GM23248 (cell line): Measurements from ENCODE around the gene KCNQ5. TPM values are rescaled to one million over a fixed set of nuclear protein-coding genes. Genes with fewer than 3 reads are reported as not detected.

Experiments
- DNase-seq: peaks from one replicate; pipeline ENCODE4 v3.0.0-alpha.2; 2015
- H2AFZ ChIP-seq: fragments of 200-600 bp; sonication (generic); 2 replicates; pipeline ENCODE4 v1.6.1; 2016; ENCODE audit warnings: antibody characterized with exemption
- H3F3A ChIP-seq: fragments of 200-600 bp; sonication (generic); 2 replicates; pipeline ENCODE4 v1.6.1; 2016; ENCODE audit warnings: mild to moderate bottlenecking, antibody characterized with exemption, mixed run types; ENCODE audit not compliant: insufficient read depth
- H3K27ac ChIP-seq: fragments of 200-600 bp; sonication (generic); 2 replicates; pipeline ENCODE4 v1.5.1; 2016; ENCODE audit warnings: mild to moderate bottlenecking
- H3K27me3 ChIP-seq: fragments of 200-600 bp; sonication (generic); replicated peaks from 2 replicates; pipeline ENCODE4 v1.6.1; 2016; ENCODE audit warnings: mild to moderate bottlenecking; ENCODE audit not compliant: insufficient read depth
- H3K36me3 ChIP-seq: fragments of 200-600 bp; sonication (generic); 2 replicates; pipeline ENCODE4 v1.6.1; 2016; ENCODE audit warnings: low read depth, mild to moderate bottlenecking
- H3K4me1 ChIP-seq: fragments of 200-600 bp; sonication (generic); 2 replicates; pipeline ENCODE4 v1.6.1; 2016; ENCODE audit warnings: mild to moderate bottlenecking; ENCODE audit not compliant: insufficient read depth
- H3K4me2 ChIP-seq: fragments of 200-600 bp; sonication (generic); one replicate; pipeline ENCODE4 v1.6.1; 2016; ENCODE audit warnings: mild to moderate bottlenecking; ENCODE audit not compliant: unreplicated experiment
- H3K4me3 ChIP-seq: fragments of 200-600 bp; sonication (generic); 2 replicates; pipeline ENCODE4 v1.5.1; 2016; ENCODE audit warnings: mild to moderate bottlenecking
- H3K79me2 ChIP-seq: fragments of 200-600 bp; sonication (generic); 2 replicates; pipeline ENCODE4 v1.6.1; 2016; ENCODE audit warnings: mild to moderate bottlenecking; ENCODE audit not compliant: insufficient read depth
- H3K9ac ChIP-seq: fragments of 200-600 bp; sonication (generic); 2 replicates; pipeline ENCODE4 v1.6.1; 2016; ENCODE audit warnings: mild to moderate bottlenecking
- H3K9me2 ChIP-seq: fragments of 200-600 bp; sonication (generic); 2 replicates; pipeline ENCODE4 v1.6.1; 2016; ENCODE audit warnings: mixed run types, mild to moderate bottlenecking, moderate library complexity; ENCODE audit not compliant: insufficient read depth
- H3K9me3 ChIP-seq: fragments of 200-600 bp; sonication (generic); one replicate; pipeline ENCODE4 v1.6.1; 2017; ENCODE audit warnings: low read depth
- H4K20me1 ChIP-seq: fragments of 200-600 bp; sonication (generic); 2 replicates; pipeline ENCODE4 v1.6.0; 2016; ENCODE audit not compliant: insufficient read depth
- EZH2 ChIP-seq: fragments of 200-600 bp; sonication (generic); IDR thresholded peaks from 2 replicates; pipeline ENCODE4 v1.6.1; 2018; ENCODE audit warnings: antibody characterized with exemption, mild to moderate bottlenecking; ENCODE audit not compliant: insufficient read depth, poor library complexity, severe bottlenecking
- EZH2phosphoT487 ChIP-seq: fragments of 200-600 bp; sonication (generic); IDR thresholded peaks from 2 replicates; pipeline ENCODE4 v1.6.1; 2018; ENCODE audit warnings: antibody characterized with exemption, moderate library complexity, mild to moderate bottlenecking, low read depth; ENCODE audit not compliant: insufficient read depth
- WGBS, 2 experiments: methylation state at CpG; one replicate each; pipeline ENCODE4 v1.1.6; 2015 to 2017; ENCODE audit warnings: low lambda C conversion rate in 2 of 2, low coverage in 1 of 2; ENCODE audit errors: missing lambda C conversion rate in 2 of 2; 5-methylcytosine and 5-hydroxymethylcytosine counted together
- in situ Hi-C: fragments of 300-500 bp; cut with MboI; formaldehyde crosslinking; loops from 2 replicates; pipeline ENCODE4 v1.15.0; 2020
- polyA plus RNA-seq: library from polyadenylated mRNA; unstranded; fragments of >200 nt; fragmentation: Nextera tagmentation; extraction: Ambion mirVana; gene quantifications from 2 replicates; pipeline ENCODE4 v1.2.1, GENCODE V29; 2016
- total RNA-seq: library from RNA; depleted of rRNA; stranded (reverse); fragments of >200 nt; shearing (Covaris generic); gene quantifications from 2 replicates; pipeline ENCODE4 v1.2.3, GENCODE V29; 2014

KCNQ5 gene
- total and polyA plus RNA-seq, 2 experiments from 2014 or later = 5.7 to 10.8 TPM

- WGBS, 2 experiments = 74 to 81% methylated on average over 5 of the region's 5 CpGs
- Histone ChIP-seq H4K20me1 (no peaks in the 10 kb centered on the region; the same call in 1 of the 2 replicates), H3F3A (no peaks in the 10 kb centered on the region), H3K27ac (no peak overlapping the region), H2AFZ (no peak overlapping the region), H3K9me3 (no peaks in the 10 kb centered on the region), H3K4me1 (peaks cover 11% of the 10 kb centered on the region), H3K9me2 (no peaks in the 10 kb centered on the region), H3K4me2 (no peak overlapping the region), H3K27me3 (no peaks in the 10 kb centered on the region), H3K4me3 (no peak overlapping the region), H3K9ac (no peak overlapping the region), H3K79me2 (peaks cover 74% of the 10 kb centered on the region), H3K36me3 (0 out of 2 replicates have a peak, but pooled peaks cover 3% of the 10 kb centered on the region)
- TF ChIP-seq EZH2 (no peak), EZH2phosphoT487 (no peak)
- DNase-seq = no peak
- in situ Hi-C loops = no loop called here
These were observed 37.9 kb downstream of the KCNQ5 start for GRCh38 chr6:72659754-72660153.

- Histone ChIP-seq H3F3A (no peaks in the 10 kb centered on the region), H2AFZ (no peak overlapping the region), H3K4me3 (no peak overlapping the region), H3K9me2 (no peaks in the 10 kb centered on the region), H3K9me3 (no peaks in the 10 kb centered on the region), H3K4me1 (peaks cover 11% of the 10 kb centered on the region), H3K9ac (no peak overlapping the region), H3K27ac (no peak overlapping the region), H3K27me3 (no peaks in the 10 kb centered on the region), H3K36me3 (0 out of 2 replicates have a peak, but pooled peaks cover 3% of the 10 kb centered on the region), H4K20me1 (no peaks in the 10 kb centered on the region; the same call in 1 of the 2 replicates), H3K4me2 (no peak overlapping the region), H3K79me2 (peaks cover 63% of the 10 kb centered on the region)
- in situ Hi-C loops = no loop called here
- 36 to 50% methylated on average over 1 of the region's 1 CpG for WGBS, 2 experiments
- no peak for TF ChIP-seq EZH2phosphoT487
- no peak for TF ChIP-seq EZH2
- DNase-seq = peak; percentile 31
These were observed 39.5 kb downstream of the KCNQ5 start for GRCh38 chr6:72661411-72661810.

GRCh38 chr6:72665599-72665998, 43.7 kb downstream of the KCNQ5 start:
- H3K4me1 ChIP-seq = no peaks in the 10 kb centered on the region
- TF ChIP-seq EZH2phosphoT487 (no peak), EZH2 (no peak)
- no peak overlapping the region for H3K9ac ChIP-seq
- H3K4me3 ChIP-seq = no peak overlapping the region
- in situ Hi-C loops = no loop called here
- no peaks in the 10 kb centered on the region for H4K20me1 ChIP-seq
- H3F3A ChIP-seq = no peaks in the 10 kb centered on the region
- H3K27ac ChIP-seq = no peak overlapping the region
- no peak for DNase-seq
- WGBS, 2 experiments = 83 to 93% methylated on average over 3 of the region's 3 CpGs
- no peaks in the 10 kb centered on the region for H3K27me3 ChIP-seq
- H3K9me3 ChIP-seq = no peaks in the 10 kb centered on the region
- H3K36me3 ChIP-seq = 0 out of 2 replicates have a peak, but pooled peaks cover 3% of the 10 kb centered on the region
- no peak overlapping the region for H3K4me2 ChIP-seq
- H2AFZ ChIP-seq = no peak overlapping the region
- H3K9me2 ChIP-seq = no peaks in the 10 kb centered on the region
- H3K79me2 ChIP-seq = peaks cover 38% of the 10 kb centered on the region

GRCh38 chr6:72669324-72669723, 47.5 kb downstream of the KCNQ5 start:
- TF ChIP-seq EZH2 = no peak
- no peak for TF ChIP-seq EZH2phosphoT487
- no peak for DNase-seq
- Histone ChIP-seq H4K20me1 (no peaks in the 10 kb centered on the region), H3K27me3 (no peaks in the 10 kb centered on the region), H3K36me3 (0 out of 2 replicates have a peak, but pooled peaks cover 3% of the 10 kb centered on the region), H3K79me2 (peaks cover 24% of the 10 kb centered on the region), H3K9me3 (no peaks in the 10 kb centered on the region), H3K4me3 (no peak overlapping the region), H3K27ac (no peak overlapping the region), H3K4me2 (no peak overlapping the region), H3K4me1 (no peaks in the 10 kb centered on the region), H3K9me2 (no peaks in the 10 kb centered on the region), H3K9ac (no peak overlapping the region), H3F3A (no peaks in the 10 kb centered on the region), H2AFZ (no peak overlapping the region)
- 53 to 56% methylated on average over 3 of the region's 3 CpGs for WGBS, 2 experiments
- in situ Hi-C loops = no loop called here

GRCh38 chr6:72672906-72673305, 51.0 kb downstream of the KCNQ5 start:
- Histone ChIP-seq H3K36me3 (no peaks in the 10 kb centered on the region), H3K4me2 (no peak overlapping the region), H3K9me3 (no peaks in the 10 kb centered on the region), H3K79me2 (peaks cover 46% of the 10 kb centered on the region), H3K4me1 (peaks cover 14% of the 10 kb centered on the region), H3K9ac (no peak overlapping the region), H3F3A (no peaks in the 10 kb centered on the region), H3K4me3 (no peak overlapping the region), H3K27ac (no peak overlapping the region), H3K27me3 (no peaks in the 10 kb centered on the region), H3K9me2 (no peaks in the 10 kb centered on the region), H4K20me1 (no peaks in the 10 kb centered on the region), H2AFZ (no peak overlapping the region)
- TF ChIP-seq EZH2 (no peak), EZH2phosphoT487 (no peak)
- 22 to 32% methylated on average over 1 of the region's 1 CpG for WGBS, 2 experiments
- no peak for DNase-seq
- in situ Hi-C loops = no loop called here
